HepG2 (cell line): Measurements from ENCODE around the gene NOL4L. TPM values are rescaled to one million over a fixed set of nuclear protein-coding genes. Genes with fewer than 3 reads are reported as not detected.

Experiments used
- ELF4 ChIP-seq: sonication (generic); formaldehyde crosslinking; IDR thresholded peaks from 2 replicates; pipeline ENCODE4 v1.5.0; 2020; ENCODE audit warnings: missing genetic modification reagents, mild to moderate bottlenecking, moderate library complexity, borderline replicate concordance
- GTF2F1 ChIP-seq: fragments of 150-350 bp; IDR thresholded peaks from 2 replicates; pipeline ENCODE4 v1.6.1; 2014; ENCODE audit warnings: low read length
- REPIN1 ChIP-seq: sonication (generic); formaldehyde crosslinking; IDR thresholded peaks from 2 replicates; pipeline ENCODE4 v1.8.0; 2022; ENCODE audit warnings: missing genetic modification reagents, low read depth, mild to moderate bottlenecking, borderline replicate concordance
- RNF2 ChIP-seq: fragments of 450-650 bp; conservative IDR thresholded peaks from 2 replicates; pipeline ENCODE4 v1.6.1; 2016; ENCODE audit warnings: low read depth
- SNAI1 ChIP-seq: sonication (generic); formaldehyde crosslinking; IDR thresholded peaks from 2 replicates; pipeline ENCODE4 v1.5.0; 2020; ENCODE audit warnings: mild to moderate bottlenecking, missing genetic modification reagents, borderline replicate concordance
- ZBTB38 ChIP-seq: sonication (generic); formaldehyde crosslinking; IDR thresholded peaks from 2 replicates; pipeline ENCODE4 v1.5.1; 2020; ENCODE audit warnings: mild to moderate bottlenecking, missing genetic modification reagents
- ZFP1 ChIP-seq: IDR thresholded peaks from 2 replicates; pipeline ENCODE4 v1.6.1; 2016
- ZNF878 ChIP-seq: sonication (generic); formaldehyde crosslinking; IDR thresholded peaks from 2 replicates; pipeline ENCODE4 v1.8.1; 2023; ENCODE audit warnings: mild to moderate bottlenecking, missing genetic modification reagents, moderate library complexity
- polyA plus RNA-seq, 8 experiments: library from polyadenylated mRNA; depleted of rRNA in 3 of 8; stranded (reverse) in 7 of 8; unstranded in 1 of 8; fragments of >200 nt; fragmentation: Illumina TruSeq in 4 of 8; extraction: Trizol in 4 of 8; gene quantifications; 2 replicates each; pipeline versions ENCODE4 v1.2.1 to v1.2.3, GENCODE V29; 2011 to 2016; ENCODE audit warnings: low read depth in 4 of 8, missing spikeins in 1 of 8, mixed read lengths in 1 of 8; ENCODE audit not compliant: insufficient read depth in 1 of 8
- total RNA-seq, 5 experiments: library from RNA; depleted of rRNA; stranded (reverse); fragments of >200 nt; fragmentation: Illumina TruSeq; extraction: Trizol; gene quantifications; 2 replicates each; pipeline ENCODE4 v1.2.3, GENCODE V29; 2016; ENCODE audit warnings: low read depth in 1 of 5
- TF ChIP-seq, protein P1 (sequence below): IDR thresholded peaks from 2 replicates; pipeline ENCODE4 v1.6.1; 2016; ENCODE audit warnings: mild to moderate bottlenecking, missing biosample characterization, missing genetic modification reagents
- TF ChIP-seq, protein P2 (sequence below): sonication (generic); formaldehyde crosslinking; IDR thresholded peaks from 2 replicates; pipeline ENCODE4 v1.4.0; 2020; ENCODE audit warnings: missing genetic modification reagents
- TF ChIP-seq, protein P3 (sequence below): IDR thresholded peaks from 2 replicates; pipeline ENCODE4 v1.6.1; 2016; ENCODE audit warnings: low read depth, control low read depth
- TF ChIP-seq, protein P4 (sequence below): IDR thresholded peaks from 2 replicates; pipeline ENCODE4 v1.6.1; 2012; ENCODE audit warnings: low read length, improper control_type of control experiment
- TF ChIP-seq, protein P5 (sequence below): sonication (generic); formaldehyde crosslinking; IDR thresholded peaks from 2 replicates; pipeline ENCODE4 v1.5.0; 2020; ENCODE audit warnings: mild to moderate bottlenecking, missing genetic modification reagents, borderline replicate concordance

Gene NOL4L
- total and polyA plus RNA-seq, 2 of the 13 experiments (the other 11 are each of a cell fraction or from before 2014, with no cell fraction given): 16.6 to 35.4 TPM

DNA sequence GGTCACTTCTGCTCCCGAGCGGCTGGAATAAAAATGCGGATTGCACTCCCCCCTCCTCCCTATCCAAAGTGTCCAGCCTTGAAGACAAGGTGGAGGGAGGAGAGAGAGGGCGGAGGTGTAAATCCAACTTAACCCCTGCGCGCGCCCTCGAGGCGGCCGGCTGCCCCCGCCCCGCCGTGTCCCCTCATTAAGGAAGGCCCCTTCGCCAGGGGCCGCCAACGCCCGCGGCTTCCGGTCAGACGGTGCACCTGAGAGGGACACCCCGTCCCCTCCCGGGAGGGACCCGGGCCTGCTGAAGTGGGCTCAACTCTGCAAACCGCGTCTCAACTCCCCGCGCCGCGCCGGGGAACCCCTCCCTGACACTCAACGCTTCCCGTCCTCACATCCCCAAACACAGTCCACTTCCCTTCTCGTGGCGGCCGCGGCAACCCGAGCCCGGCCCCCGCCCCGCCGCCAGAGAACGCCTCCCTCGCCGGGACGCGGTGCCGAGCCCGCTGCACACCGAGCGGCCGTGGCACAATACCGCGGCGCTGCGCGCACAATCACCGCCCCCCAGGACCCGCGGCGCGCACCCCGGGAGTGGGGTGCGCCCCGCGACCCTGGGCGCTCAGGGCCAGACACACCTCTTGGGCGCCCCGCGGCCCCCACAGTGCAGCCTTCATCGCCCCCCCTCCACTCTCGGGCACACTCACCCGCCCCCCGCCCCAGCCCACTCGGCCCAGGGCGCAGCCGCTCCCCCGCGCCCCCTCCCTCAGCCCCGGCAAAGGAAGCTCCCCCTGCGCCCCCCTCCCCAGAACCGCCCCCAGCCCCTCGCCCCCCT is 102.5 kb downstream of the NOL4L start (continued):
- peak; percentile 73; the same call in 1 of the 2 replicates for TF ChIP-seq ZBTB38
- peak; percentile 72; the same call in 1 of the 2 replicates for TF ChIP-seq SNAI1
- TF ChIP-seq RNF2: no peak
- TF ChIP-seq, protein P1, sequence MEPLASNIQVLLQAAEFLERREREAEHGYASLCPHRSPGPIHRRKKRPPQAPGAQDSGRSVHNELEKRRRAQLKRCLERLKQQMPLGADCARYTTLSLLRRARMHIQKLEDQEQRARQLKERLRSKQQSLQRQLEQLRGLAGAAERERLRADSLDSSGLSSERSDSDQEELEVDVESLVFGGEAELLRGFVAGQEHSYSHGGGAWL: no peak
- TF ChIP-seq, protein P2, sequence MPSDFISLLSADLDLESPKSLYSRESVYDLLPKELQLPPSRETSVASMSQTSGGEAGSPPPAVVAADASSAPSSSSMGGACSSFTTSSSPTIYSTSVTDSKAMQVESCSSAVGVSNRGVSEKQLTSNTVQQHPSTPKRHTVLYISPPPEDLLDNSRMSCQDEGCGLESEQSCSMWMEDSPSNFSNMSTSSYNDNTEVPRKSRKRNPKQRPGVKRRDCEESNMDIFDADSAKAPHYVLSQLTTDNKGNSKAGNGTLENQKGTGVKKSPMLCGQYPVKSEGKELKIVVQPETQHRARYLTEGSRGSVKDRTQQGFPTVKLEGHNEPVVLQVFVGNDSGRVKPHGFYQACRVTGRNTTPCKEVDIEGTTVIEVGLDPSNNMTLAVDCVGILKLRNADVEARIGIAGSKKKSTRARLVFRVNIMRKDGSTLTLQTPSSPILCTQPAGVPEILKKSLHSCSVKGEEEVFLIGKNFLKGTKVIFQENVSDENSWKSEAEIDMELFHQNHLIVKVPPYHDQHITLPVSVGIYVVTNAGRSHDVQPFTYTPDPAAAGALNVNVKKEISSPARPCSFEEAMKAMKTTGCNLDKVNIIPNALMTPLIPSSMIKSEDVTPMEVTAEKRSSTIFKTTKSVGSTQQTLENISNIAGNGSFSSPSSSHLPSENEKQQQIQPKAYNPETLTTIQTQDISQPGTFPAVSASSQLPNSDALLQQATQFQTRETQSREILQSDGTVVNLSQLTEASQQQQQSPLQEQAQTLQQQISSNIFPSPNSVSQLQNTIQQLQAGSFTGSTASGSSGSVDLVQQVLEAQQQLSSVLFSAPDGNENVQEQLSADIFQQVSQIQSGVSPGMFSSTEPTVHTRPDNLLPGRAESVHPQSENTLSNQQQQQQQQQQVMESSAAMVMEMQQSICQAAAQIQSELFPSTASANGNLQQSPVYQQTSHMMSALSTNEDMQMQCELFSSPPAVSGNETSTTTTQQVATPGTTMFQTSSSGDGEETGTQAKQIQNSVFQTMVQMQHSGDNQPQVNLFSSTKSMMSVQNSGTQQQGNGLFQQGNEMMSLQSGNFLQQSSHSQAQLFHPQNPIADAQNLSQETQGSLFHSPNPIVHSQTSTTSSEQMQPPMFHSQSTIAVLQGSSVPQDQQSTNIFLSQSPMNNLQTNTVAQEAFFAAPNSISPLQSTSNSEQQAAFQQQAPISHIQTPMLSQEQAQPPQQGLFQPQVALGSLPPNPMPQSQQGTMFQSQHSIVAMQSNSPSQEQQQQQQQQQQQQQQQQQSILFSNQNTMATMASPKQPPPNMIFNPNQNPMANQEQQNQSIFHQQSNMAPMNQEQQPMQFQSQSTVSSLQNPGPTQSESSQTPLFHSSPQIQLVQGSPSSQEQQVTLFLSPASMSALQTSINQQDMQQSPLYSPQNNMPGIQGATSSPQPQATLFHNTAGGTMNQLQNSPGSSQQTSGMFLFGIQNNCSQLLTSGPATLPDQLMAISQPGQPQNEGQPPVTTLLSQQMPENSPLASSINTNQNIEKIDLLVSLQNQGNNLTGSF: no peak
- TF ChIP-seq GTF2F1: no peak
- no peak for TF ChIP-seq REPIN1 (CRISPR knock-in tag)
- no peak for TF ChIP-seq ZNF878 (CRISPR knock-in tag)
- no peak for TF ChIP-seq ZFP1 (CRISPR knock-in tag)
- no peak for TF ChIP-seq ELF4 (CRISPR knock-in tag)
- TF ChIP-seq, protein P3, sequence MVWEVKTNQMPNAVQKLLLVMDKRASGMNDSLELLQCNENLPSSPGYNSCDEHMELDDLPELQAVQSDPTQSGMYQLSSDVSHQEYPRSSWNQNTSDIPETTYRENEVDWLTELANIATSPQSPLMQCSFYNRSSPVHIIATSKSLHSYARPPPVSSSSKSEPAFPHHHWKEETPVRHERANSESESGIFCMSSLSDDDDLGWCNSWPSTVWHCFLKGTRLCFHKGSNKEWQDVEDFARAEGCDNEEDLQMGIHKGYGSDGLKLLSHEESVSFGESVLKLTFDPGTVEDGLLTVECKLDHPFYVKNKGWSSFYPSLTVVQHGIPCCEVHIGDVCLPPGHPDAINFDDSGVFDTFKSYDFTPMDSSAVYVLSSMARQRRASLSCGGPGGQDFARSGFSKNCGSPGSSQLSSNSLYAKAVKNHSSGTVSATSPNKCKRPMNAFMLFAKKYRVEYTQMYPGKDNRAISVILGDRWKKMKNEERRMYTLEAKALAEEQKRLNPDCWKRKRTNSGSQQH (CRISPR knock-in tag): 0 out of 2 replicates have a peak, but pooled peaks have one; percentile 58
- TF ChIP-seq, protein P4, sequence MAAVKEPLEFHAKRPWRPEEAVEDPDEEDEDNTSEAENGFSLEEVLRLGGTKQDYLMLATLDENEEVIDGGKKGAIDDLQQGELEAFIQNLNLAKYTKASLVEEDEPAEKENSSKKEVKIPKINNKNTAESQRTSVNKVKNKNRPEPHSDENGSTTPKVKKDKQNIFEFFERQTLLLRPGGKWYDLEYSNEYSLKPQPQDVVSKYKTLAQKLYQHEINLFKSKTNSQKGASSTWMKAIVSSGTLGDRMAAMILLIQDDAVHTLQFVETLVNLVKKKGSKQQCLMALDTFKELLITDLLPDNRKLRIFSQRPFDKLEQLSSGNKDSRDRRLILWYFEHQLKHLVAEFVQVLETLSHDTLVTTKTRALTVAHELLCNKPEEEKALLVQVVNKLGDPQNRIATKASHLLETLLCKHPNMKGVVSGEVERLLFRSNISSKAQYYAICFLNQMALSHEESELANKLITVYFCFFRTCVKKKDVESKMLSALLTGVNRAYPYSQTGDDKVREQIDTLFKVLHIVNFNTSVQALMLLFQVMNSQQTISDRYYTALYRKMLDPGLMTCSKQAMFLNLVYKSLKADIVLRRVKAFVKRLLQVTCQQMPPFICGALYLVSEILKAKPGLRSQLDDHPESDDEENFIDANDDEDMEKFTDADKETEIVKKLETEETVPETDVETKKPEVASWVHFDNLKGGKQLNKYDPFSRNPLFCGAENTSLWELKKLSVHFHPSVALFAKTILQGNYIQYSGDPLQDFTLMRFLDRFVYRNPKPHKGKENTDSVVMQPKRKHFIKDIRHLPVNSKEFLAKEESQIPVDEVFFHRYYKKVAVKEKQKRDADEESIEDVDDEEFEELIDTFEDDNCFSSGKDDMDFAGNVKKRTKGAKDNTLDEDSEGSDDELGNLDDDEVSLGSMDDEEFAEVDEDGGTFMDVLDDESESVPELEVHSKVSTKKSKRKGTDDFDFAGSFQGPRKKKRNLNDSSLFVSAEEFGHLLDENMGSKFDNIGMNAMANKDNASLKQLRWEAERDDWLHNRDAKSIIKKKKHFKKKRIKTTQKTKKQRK: no peak
- TF ChIP-seq, protein P5, sequence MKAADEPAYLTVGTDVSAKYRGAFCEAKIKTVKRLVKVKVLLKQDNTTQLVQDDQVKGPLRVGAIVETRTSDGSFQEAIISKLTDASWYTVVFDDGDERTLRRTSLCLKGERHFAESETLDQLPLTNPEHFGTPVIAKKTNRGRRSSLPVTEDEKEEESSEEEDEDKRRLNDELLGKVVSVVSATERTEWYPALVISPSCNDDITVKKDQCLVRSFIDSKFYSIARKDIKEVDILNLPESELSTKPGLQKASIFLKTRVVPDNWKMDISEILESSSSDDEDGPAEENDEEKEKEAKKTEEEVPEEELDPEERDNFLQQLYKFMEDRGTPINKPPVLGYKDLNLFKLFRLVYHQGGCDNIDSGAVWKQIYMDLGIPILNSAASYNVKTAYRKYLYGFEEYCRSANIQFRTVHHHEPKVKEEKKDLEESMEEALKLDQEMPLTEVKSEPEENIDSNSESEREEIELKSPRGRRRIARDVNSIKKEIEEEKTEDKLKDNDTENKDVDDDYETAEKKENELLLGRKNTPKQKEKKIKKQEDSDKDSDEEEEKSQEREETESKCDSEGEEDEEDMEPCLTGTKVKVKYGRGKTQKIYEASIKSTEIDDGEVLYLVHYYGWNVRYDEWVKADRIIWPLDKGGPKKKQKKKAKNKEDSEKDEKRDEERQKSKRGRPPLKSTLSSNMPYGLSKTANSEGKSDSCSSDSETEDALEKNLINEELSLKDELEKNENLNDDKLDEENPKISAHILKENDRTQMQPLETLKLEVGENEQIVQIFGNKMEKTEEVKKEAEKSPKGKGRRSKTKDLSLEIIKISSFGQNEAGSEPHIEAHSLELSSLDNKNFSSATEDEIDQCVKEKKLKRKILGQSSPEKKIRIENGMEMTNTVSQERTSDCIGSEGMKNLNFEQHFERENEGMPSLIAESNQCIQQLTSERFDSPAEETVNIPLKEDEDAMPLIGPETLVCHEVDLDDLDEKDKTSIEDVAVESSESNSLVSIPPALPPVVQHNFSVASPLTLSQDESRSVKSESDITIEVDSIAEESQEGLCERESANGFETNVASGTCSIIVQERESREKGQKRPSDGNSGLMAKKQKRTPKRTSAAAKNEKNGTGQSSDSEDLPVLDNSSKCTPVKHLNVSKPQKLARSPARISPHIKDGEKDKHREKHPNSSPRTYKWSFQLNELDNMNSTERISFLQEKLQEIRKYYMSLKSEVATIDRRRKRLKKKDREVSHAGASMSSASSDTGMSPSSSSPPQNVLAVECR: peak; percentile 88
